GM23338 (cell line): ENCODE results near the gene ESR1. TPM values are rescaled to one million over a fixed set of nuclear protein-coding genes. Genes with fewer than 3 reads are reported as not detected.

Source experiments
- ATAC-seq: fragments of 200-7000 bp; cut with Tn5 transposase; 3 replicates; pipeline ENCODE4 v1.9.1; 2020
- DNase-seq: peaks from one replicate; pipeline ENCODE4 v3.0.0-alpha.2; 2015; ENCODE audit warnings: low spot score
- H2AFZ ChIP-seq: fragments of 200-600 bp; sonication (generic); 2 replicates; pipeline ENCODE4 v1.8.0; 2016; ENCODE audit warnings: antibody characterized with exemption, mild to moderate bottlenecking, moderate library complexity
- H3F3A ChIP-seq: fragments of 200-600 bp; sonication (generic); replicated peaks from 2 replicates; pipeline ENCODE4 v1.8.0; 2017; ENCODE audit warnings: antibody characterized with exemption, mixed run types, low read depth
- H3K27ac ChIP-seq: fragments of 200-600 bp; sonication (generic); 2 replicates; pipeline ENCODE4 v1.6.1; 2016; ENCODE audit warnings: low read depth
- H3K27me3 ChIP-seq: fragments of 200-600 bp; sonication (generic); 2 replicates; pipeline ENCODE4 v1.8.0; 2016; ENCODE audit warnings: mild to moderate bottlenecking, mixed run types, moderate library complexity; ENCODE audit not compliant: insufficient read depth
- H3K36me3 ChIP-seq: fragments of 200-600 bp; sonication (generic); 2 replicates; pipeline ENCODE4 v1.8.0; 2016; ENCODE audit warnings: mild to moderate bottlenecking; ENCODE audit not compliant: insufficient read depth
- H3K4me1 ChIP-seq: fragments of 200-600 bp; sonication (generic); 2 replicates; pipeline ENCODE4 v1.8.0; 2016; ENCODE audit warnings: mild to moderate bottlenecking, moderate library complexity; ENCODE audit not compliant: insufficient read depth
- H3K4me2 ChIP-seq: fragments of 200-600 bp; sonication (generic); 2 replicates; pipeline ENCODE4 v1.7.1; 2017; ENCODE audit warnings: mixed run types
- H3K4me3 ChIP-seq: fragments of 200-600 bp; sonication (generic); 2 replicates; pipeline ENCODE4 v1.6.1; 2016; ENCODE audit warnings: mixed run types
- H3K79me2 ChIP-seq: fragments of 200-600 bp; sonication (generic); replicated peaks from 2 replicates; pipeline ENCODE4 v1.8.0; 2017; ENCODE audit warnings: mild to moderate bottlenecking; ENCODE audit not compliant: insufficient read depth
- H3K9me2 ChIP-seq: fragments of 200-600 bp; sonication (generic); 2 replicates; pipeline ENCODE4 v1.8.0; 2017; ENCODE audit not compliant: insufficient read depth
- H4K20me1 ChIP-seq: fragments of 200-600 bp; sonication (generic); replicated peaks from 2 replicates; pipeline ENCODE4 v1.8.0; 2017; ENCODE audit warnings: mild to moderate bottlenecking; ENCODE audit not compliant: insufficient read depth
- H3K27ac Mint-ChIP-seq: 2 replicates; pipeline ENCODE4 v1.8.0; 2020; ENCODE audit warnings: inconsistent platforms, mild to moderate bottlenecking, moderate library complexity, mixed read lengths
- H3K27me3 Mint-ChIP-seq: 3 replicates; pipeline ENCODE4 v1.8.0; 2022; ENCODE audit warnings: low read depth, mild to moderate bottlenecking, moderate library complexity, mixed read lengths, inconsistent platforms; ENCODE audit not compliant: insufficient read depth, poor library complexity
- H3K36me3 Mint-ChIP-seq: 3 replicates; pipeline ENCODE4 v1.8.0; 2021; ENCODE audit warnings: low read depth, mild to moderate bottlenecking, inconsistent platforms, moderate library complexity, mixed read lengths
- H3K4me1 Mint-ChIP-seq: 3 replicates; pipeline ENCODE4 v1.8.0; 2020; ENCODE audit warnings: mild to moderate bottlenecking, inconsistent platforms, mixed read lengths
- H3K4me3 Mint-ChIP-seq: 3 replicates; pipeline ENCODE4 v1.8.0; 2021; ENCODE audit warnings: moderate library complexity, mild to moderate bottlenecking, inconsistent platforms, mixed read lengths
- H3K9me3 Mint-ChIP-seq: 3 replicates; pipeline ENCODE4 v1.8.0; 2020; ENCODE audit warnings: moderate library complexity, mild to moderate bottlenecking, inconsistent platforms, mixed read lengths
- CREB1 ChIP-seq: fragments of 250-450 bp; sonication (Bioruptor Pico); IDR thresholded peaks from 2 replicates; pipeline ENCODE4 v1.5.0; 2020; ENCODE audit warnings: low read depth, mild to moderate bottlenecking, moderate library complexity
- CTCF ChIP-seq, 2 experiments: fragments of 200-600 bp in 1 of 2; sonication (generic) in 1 of 2; conservative IDR thresholded peaks; 2 replicates each; pipeline versions ENCODE4 v1.5.1 to v1.6.1; 2016 to 2017; ENCODE audit warnings: antibody characterized with exemption in 2 of 2, low read depth in 2 of 2, mild to moderate bottlenecking in 2 of 2, moderate library complexity in 1 of 2
- EZH2 ChIP-seq: fragments of 200-600 bp; sonication (generic); IDR thresholded peaks from one replicate; pipeline ENCODE4 v1.8.0; 2017; ENCODE audit warnings: antibody characterized with exemption, mild to moderate bottlenecking, low read depth; ENCODE audit not compliant: unreplicated experiment
- JUNB ChIP-seq: IDR thresholded peaks from one replicate; pipeline ENCODE4 v1.6.1; 2016; ENCODE audit warnings: antibody characterized with exemption; ENCODE audit not compliant: unreplicated experiment
- NANOG ChIP-seq: IDR thresholded peaks from 2 replicates; pipeline ENCODE4 v1.6.1; 2016; ENCODE audit warnings: antibody characterized with exemption, borderline replicate concordance
- POLR2AphosphoS5 ChIP-seq: IDR thresholded peaks from 2 replicates; pipeline ENCODE4 v1.6.1; 2016; ENCODE audit warnings: antibody characterized with exemption, low read depth
- REST ChIP-seq: IDR thresholded peaks from one replicate; pipeline ENCODE4 v1.6.1; 2018; ENCODE audit warnings: antibody characterized with exemption; ENCODE audit not compliant: unreplicated experiment
- STAT1 ChIP-seq: IDR thresholded peaks from one replicate; pipeline ENCODE4 v1.6.1; 2016; ENCODE audit warnings: antibody characterized with exemption; ENCODE audit not compliant: unreplicated experiment
- ZNF114 ChIP-seq: fragments of 250-450 bp; sonication (Bioruptor Pico); IDR thresholded peaks from 2 replicates; pipeline ENCODE4 v1.5.0; 2020; ENCODE audit warnings: mild to moderate bottlenecking, moderate library complexity
- ZNF331 ChIP-seq: fragments of 250-450 bp; sonication (Bioruptor Pico); IDR thresholded peaks from 2 replicates; pipeline ENCODE4 v1.5.0; 2020; ENCODE audit warnings: low read depth, mild to moderate bottlenecking, moderate library complexity
- ZNF462 ChIP-seq: fragments of 250-450 bp; sonication (Bioruptor Pico); IDR thresholded peaks from 2 replicates; pipeline ENCODE4 v1.5.0; 2020; ENCODE audit warnings: mild to moderate bottlenecking, moderate library complexity
- polyA plus RNA-seq: library from polyadenylated mRNA; unstranded; fragments of >200 nt; fragmentation: Nextera tagmentation; extraction: Ambion mirVana; gene quantifications from 2 replicates; pipeline ENCODE4 v1.2.1, GENCODE V29; 2016
- total RNA-seq: library from RNA; depleted of rRNA; stranded (reverse); fragments of >200 nt; shearing (Covaris generic); gene quantifications from 2 replicates; pipeline ENCODE4 v1.2.3, GENCODE V29; 2014

The ESR1 gene
- total and polyA plus RNA-seq, 2 experiments from 2014 or later: 0.94 TPM; not detected in 1

GRCh38 chr6:151904631-151905030 lies 97.1 kb downstream of the ESR1 start (continued):
- TF ChIP-seq ZNF462 (CRISPR knock-in tag) (no peak), POLR2AphosphoS5 (no peak), STAT1 (no peak), JUNB (no peak)

- no peak overlapping the region for H2AFZ ChIP-seq
- H4K20me1 ChIP-seq: no peaks in the 10 kb centered on the region
- H3K36me3 ChIP-seq: no peaks in the 10 kb centered on the region
- Mint-ChIP-seq H3K27me3 (peaks cover 7% of the 10 kb centered on the region), H3K27ac (no peak overlapping the region; the same call in 1 of the 2 replicates), H3K4me1 (peaks cover 11% of the 10 kb centered on the region), H3K36me3 (peaks cover 8% of the 10 kb centered on the region), H3K9me3 (peaks cover 8% of the 10 kb centered on the region), H3K4me3 (no peak overlapping the region)
- no peaks in the 10 kb centered on the region for H3K27me3 ChIP-seq
- DNase-seq (no peak), ATAC-seq (no peak)
- H3K79me2 ChIP-seq: no peaks in the 10 kb centered on the region
- H3K4me3 ChIP-seq: no peak overlapping the region
- H3K4me2 ChIP-seq: no peak overlapping the region
- peaks cover 5% of the 10 kb centered on the region; the same call in 1 of the 2 replicates for H3K4me1 ChIP-seq
- H3K9me2 ChIP-seq: no peaks in the 10 kb centered on the region
- H3K27ac ChIP-seq: no peak overlapping the region
- H3F3A ChIP-seq: no peaks in the 10 kb centered on the region
- TF ChIP-seq NANOG (no peak), EZH2 (no peak), STAT1 (no peak), REST (no peak), ZNF331 (no peak), CREB1 (CRISPR knock-in tag) (no peak), CTCF (conservative IDR thresholded peaks at IDR 0.05; ENCODE audit: low read depth in 2 of 2) (no peak), ZNF114 (CRISPR knock-in tag) (no peak), JUNB (no peak)
Measured at GRCh38 chr6:151905072-151905471, 97.6 kb downstream of the ESR1 start.
